Tibial artery (tissue), 4 donors: ENCODE data around the gene EPC1.
A peak's percentile ranks its signal among the peaks of the same experiment; 100 is the strongest.

ENCODE experiments used
- DNase-seq, 2 donors: peaks; one replicate each; pipeline ENCODE4 v3.0.0-alpha.2; 2019
- H3K27ac ChIP-seq, 2 donors: fragments of 200-600 bp; sonication (generic) in 1 of 2; 1 replicate in 1 of 2; 2 replicates in 1 of 2; pipeline ENCODE4 v1.5.1; 2018 to 2019; ENCODE audit warnings: mild to moderate bottlenecking in 1 of 2
- H3K27me3 ChIP-seq, 2 donors: fragments of 200-600 bp; sonication (generic) in 1 of 2; one replicate each; pipeline versions ENCODE4 v1.5.1 to v1.6.0; 2016 to 2019
- H3K36me3 ChIP-seq, 3 donors: fragments of 200-600 bp; sonication (generic) in 2 of 3; one replicate each; pipeline ENCODE4 v1.5.1; 2016 to 2019; ENCODE audit warnings: mild to moderate bottlenecking in 2 of 3
- H3K4me1 ChIP-seq, 4 donors: fragments of 200-600 bp; sonication (generic) in 2 of 4; 1 replicate in 3 of 4; 2 replicates in 1 of 4; pipeline ENCODE4 v1.5.1; 2016 to 2019
- H3K4me3 ChIP-seq, 2 donors: fragments of 200-600 bp; sonication (generic) in 1 of 2; 1 replicate in 1 of 2; 2 replicates in 1 of 2; pipeline ENCODE4 v1.5.1; 2018 to 2019; ENCODE audit warnings: mild to moderate bottlenecking in 2 of 2
- H3K9me3 ChIP-seq, 3 donors: fragments of 200-600 bp; sonication (generic) in 1 of 3; one replicate each; pipeline ENCODE4 v1.5.1; 2016 to 2019
- intact Hi-C: fragments of 100-400 bp; cut with DNase I; formaldehyde crosslinking; loops from one replicate; pipeline ENCODE4 v1.15.0; 2023; ENCODE audit warnings: low total_unique reads
- TF ChIP-seq, protein P1 (sequence below), 2 experiments: fragments of 200-600 bp in 1 of 2; fragments of 450-650 bp in 1 of 2; IDR thresholded peaks; one replicate each; pipeline ENCODE4 v1.5.1; 2017 to 2019; ENCODE audit warnings: antibody characterized with exemption in 2 of 2, mild to moderate bottlenecking in 1 of 2, moderate library complexity in 1 of 2

Gene EPC1

DNA sequence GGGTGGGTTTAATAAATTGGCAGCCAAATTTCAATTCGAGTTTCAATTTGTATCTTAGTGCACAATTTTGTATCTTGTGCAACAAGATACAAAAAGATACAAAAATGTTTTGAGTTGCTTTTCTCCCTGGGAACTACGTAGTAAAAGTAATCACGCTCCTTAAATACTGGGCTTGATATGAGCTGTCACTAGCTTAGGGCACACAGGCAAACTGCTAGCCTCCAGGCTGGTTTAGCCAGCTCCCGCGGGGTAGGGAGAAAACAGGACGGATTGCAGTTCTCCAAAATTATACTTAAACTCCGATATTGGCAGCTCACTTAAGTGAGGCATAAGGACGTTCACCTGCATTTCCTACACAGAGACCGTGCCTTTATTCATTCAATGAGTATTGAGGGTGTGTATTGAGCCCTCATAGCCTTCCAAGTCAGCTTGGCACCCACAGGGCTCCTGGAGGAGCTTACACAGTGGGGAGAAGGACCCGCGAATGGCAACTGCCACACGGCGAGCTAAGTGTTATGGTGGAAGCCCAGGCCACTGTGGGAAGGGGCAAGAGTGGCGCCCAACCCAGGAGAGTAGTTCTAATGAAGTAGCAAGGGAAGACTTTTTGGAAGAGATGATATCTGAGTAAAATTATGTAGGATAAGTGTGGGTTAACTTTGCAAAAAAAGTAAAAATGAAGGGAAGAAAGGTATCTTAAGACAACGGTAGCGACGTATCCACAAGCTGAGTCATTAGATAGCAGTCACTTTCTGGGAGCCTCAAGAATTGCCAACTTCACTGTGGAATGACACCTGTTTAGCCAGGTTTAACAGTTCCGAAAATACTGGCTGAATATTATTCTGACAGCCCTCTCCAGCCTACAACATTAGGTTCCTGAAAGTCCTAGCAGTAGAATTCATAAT is 1.6 kb upstream of the EPC1 start:
- H3K27me3 ChIP-seq = no peaks in the 10 kb centered on the region
- no peaks in the 10 kb centered on the region for H3K9me3 ChIP-seq
- intact Hi-C loops = loop anchor here (5.0 to 10.0 kb wide), 2 partner anchors 91 to 294 kb away; partner anchors contain the start of gene KIF5B
- H3K4me1 ChIP-seq = peaks cover 0 to 71% (median 23%) of the 10 kb centered on the region in 4 donors
- H3K36me3 ChIP-seq = no peaks in the 10 kb centered on the region
- peak overlapping the region in 1 of 2 donors; percentile 95 for H3K27ac ChIP-seq
- TF ChIP-seq, protein P1, sequence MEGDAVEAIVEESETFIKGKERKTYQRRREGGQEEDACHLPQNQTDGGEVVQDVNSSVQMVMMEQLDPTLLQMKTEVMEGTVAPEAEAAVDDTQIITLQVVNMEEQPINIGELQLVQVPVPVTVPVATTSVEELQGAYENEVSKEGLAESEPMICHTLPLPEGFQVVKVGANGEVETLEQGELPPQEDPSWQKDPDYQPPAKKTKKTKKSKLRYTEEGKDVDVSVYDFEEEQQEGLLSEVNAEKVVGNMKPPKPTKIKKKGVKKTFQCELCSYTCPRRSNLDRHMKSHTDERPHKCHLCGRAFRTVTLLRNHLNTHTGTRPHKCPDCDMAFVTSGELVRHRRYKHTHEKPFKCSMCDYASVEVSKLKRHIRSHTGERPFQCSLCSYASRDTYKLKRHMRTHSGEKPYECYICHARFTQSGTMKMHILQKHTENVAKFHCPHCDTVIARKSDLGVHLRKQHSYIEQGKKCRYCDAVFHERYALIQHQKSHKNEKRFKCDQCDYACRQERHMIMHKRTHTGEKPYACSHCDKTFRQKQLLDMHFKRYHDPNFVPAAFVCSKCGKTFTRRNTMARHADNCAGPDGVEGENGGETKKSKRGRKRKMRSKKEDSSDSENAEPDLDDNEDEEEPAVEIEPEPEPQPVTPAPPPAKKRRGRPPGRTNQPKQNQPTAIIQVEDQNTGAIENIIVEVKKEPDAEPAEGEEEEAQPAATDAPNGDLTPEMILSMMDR (IDR thresholded peaks at IDR 0.05) = no peak
- H3K4me3 ChIP-seq = peak overlapping the region; percentile 62 to 76
- no peak for DNase-seq

DNA sequence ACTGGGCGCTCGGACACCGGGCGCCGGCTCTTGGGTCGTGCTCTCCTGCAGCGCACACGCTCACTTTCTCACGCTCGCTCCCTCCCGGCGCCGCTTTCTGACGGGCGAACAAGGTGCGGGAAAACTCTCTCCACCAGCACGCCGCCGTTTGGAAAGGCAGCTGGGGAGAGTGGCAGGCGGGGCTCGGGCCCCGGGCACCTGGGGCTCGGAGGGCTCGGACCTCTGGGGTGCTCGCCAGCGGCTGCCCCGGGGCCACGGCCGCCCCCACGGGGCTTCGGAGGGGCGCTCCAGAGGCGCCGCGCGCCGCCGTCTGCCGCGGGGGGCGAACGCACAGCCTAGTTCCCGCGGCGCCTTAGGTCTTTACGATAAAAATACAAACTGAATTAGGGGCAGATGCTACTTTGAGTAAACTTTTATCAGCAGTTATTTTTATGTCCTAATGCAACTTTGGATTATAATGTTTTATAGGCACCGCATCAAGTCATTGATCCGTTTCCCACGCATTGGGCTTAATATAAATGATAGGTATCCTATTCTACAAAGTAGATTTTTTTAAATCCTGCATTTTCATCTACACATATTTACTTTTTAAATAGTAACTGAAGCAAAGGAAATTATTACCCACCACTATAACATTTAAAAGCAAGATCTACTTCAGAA is 535 bp upstream of the EPC1 start:
- no peaks in the 10 kb centered on the region for H3K36me3 ChIP-seq
- TF ChIP-seq, protein P1 (IDR thresholded peaks at IDR 0.05) = no peak
- intact Hi-C loops = loop anchor here (2.0 to 10.0 kb wide), 3 partner anchors 29 to 293 kb away; partner anchors contain the start of gene KIF5B
- H3K4me3 ChIP-seq = peak overlapping the region; percentile 62 to 76
- DNase-seq = no peak
- H3K27me3 ChIP-seq = no peaks in the 10 kb centered on the region
- peaks cover 0 to 72% (median 29%) of the 10 kb centered on the region in 4 donors for H3K4me1 ChIP-seq
- no peaks in the 10 kb centered on the region for H3K9me3 ChIP-seq
- peak overlapping the region; percentile 95 to 99 for H3K27ac ChIP-seq

DNA sequence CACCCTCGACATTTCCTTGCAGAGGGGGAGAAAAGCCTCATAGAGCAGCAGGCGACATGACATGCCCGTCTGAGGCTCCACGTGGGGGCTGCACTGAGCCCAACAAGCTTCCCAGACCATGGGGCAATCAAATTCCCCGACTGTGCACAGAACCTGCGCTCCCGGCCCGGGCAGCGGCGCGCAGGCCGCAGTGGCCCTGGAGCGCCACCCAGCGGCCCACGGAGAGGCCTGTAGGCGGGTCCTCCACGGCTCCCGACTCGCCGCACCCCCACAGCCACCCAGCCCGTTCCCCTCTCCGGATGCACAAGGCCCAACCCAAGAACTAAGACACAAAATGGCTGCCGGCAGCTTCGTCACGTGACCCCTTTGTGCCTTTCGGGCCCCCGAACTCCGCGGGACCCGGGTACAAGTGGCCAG is 816 bp downstream of the EPC1 start:
- Histone ChIP-seq H3K27ac (peak overlapping the region; percentile 95 to 99), H3K4me3 (peak overlapping the region; percentile 62 to 76), H3K4me1 (peaks cover 0 to 79% (median 37%) of the 10 kb centered on the region in 4 donors), H3K9me3 (no peaks in the 10 kb centered on the region), H3K36me3 (no peaks in the 10 kb centered on the region), H3K27me3 (no peaks in the 10 kb centered on the region)
- TF ChIP-seq, protein P1 (IDR thresholded peaks at IDR 0.05) = peak; percentile 96 to 97
- intact Hi-C loops = loop anchor here (2.0 to 10.0 kb wide), 3 partner anchors 31 to 291 kb away; partner anchors contain the start of gene KIF5B
- peak; percentile 96 to 98 for DNase-seq

DNA sequence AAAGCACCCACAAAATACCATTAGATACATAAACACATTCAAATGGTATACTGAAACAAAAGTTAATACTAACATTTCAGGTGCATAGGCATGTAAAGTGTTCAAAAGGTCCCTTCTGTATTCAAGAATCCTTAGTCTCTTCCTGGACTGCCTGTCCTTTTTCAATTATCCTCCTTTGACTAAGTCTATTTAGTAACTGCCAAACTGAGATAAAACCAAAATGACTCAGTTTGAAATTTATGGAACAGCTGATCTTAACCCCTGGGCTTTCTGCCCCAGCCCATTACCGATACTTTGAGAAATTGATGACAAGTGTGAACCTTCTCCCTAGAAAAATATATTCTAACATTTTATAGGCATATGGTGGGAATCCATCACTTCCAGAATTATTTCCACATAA is 5.4 kb downstream of the EPC1 start:
- Histone ChIP-seq H3K27me3 (no peaks in the 10 kb centered on the region), H3K4me1 (peaks cover 6 to 88% (median 45%) of the 10 kb centered on the region in 4 donors), H3K4me3 (no peak overlapping the region), H3K27ac (no peak overlapping the region), H3K9me3 (no peaks in the 10 kb centered on the region), H3K36me3 (no peaks in the 10 kb centered on the region)
- no peak for DNase-seq
- TF ChIP-seq, protein P1 (IDR thresholded peaks at IDR 0.05) = no peak
- intact Hi-C loops = loop anchor here (10.0 kb wide), 1 partner anchor 287 kb away; the partner anchor contains the start of gene KIF5B

DNA sequence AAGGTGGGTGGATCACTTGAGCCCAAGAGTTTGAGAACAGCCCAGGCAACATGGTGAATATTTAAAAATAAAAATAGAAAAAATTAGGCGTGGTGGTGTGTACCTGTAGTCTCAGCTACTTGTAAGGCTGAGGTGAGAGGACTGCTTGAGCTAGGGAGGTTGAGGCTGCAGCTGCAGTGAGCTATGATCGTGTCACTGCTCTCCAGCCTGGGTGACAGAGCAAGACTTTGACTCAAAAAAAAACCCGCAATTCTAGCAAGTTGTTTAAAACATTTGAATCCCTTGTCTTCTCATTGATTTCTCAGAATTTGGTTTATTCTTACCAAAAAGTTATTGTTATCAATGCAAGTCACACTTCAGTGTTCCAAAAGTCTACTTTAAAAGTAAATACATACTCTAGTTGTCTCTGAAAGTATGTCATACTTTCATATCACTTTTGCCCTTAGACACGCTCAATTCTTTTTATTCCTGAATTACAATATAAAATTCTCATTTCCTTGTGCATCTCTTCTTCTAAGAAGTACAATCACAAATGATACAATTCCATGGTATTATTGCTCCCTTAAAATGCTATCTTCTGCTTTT is 6.3 kb downstream of the EPC1 start:
- intact Hi-C loops = loop anchor here (10.0 kb wide), 1 partner anchor 286 kb away; the partner anchor contains the start of gene KIF5B
- H3K36me3 ChIP-seq = no peaks in the 10 kb centered on the region
- no peaks in the 10 kb centered on the region for H3K27me3 ChIP-seq
- no peak overlapping the region for H3K4me3 ChIP-seq
- H3K27ac ChIP-seq = no peak overlapping the region
- peaks cover 6 to 97% (median 48%) of the 10 kb centered on the region in 4 donors for H3K4me1 ChIP-seq
- TF ChIP-seq, protein P1 (IDR thresholded peaks at IDR 0.05) = no peak
- DNase-seq = no peak
- H3K9me3 ChIP-seq = no peaks in the 10 kb centered on the region
